Liver (tissue), 9 donors: ENCODE results near the gene ATP5F1D. TPM values are rescaled to one million over a fixed set of nuclear protein-coding genes. Genes with fewer than 3 reads are reported as not detected.

Source experiments
- DNase-seq: peaks from one replicate; pipeline ENCODE4 v3.0.0-alpha.2; 2017; ENCODE audit warnings: low spot score
- H3K27ac ChIP-seq, 2 donors: one replicate each; pipeline ENCODE4 v1.7.0; 2013; ENCODE audit warnings: inconsistent platforms in 2 of 2, low read length in 2 of 2, control low read depth in 1 of 2, low read depth in 1 of 2, mild to moderate bottlenecking in 1 of 2
- H3K27me3 ChIP-seq, 4 donors: one replicate each; pipeline versions ENCODE4 v1.6.1 to v1.7.0; 2013; ENCODE audit warnings: low read length in 3 of 4, inconsistent platforms in 1 of 4, mild to moderate bottlenecking in 1 of 4, moderate library complexity in 1 of 4; ENCODE audit not compliant: control insufficient read depth in 4 of 4, insufficient read depth in 4 of 4
- H3K36me3 ChIP-seq, 4 donors: one replicate each; pipeline versions ENCODE4 v1.6.1 to v1.7.0; 2013; ENCODE audit warnings: low read length in 3 of 4, mild to moderate bottlenecking in 3 of 4, low read depth in 1 of 4, moderate library complexity in 1 of 4; ENCODE audit not compliant: control insufficient read depth in 4 of 4, insufficient read depth in 3 of 4
- H3K4me1 ChIP-seq, 4 donors: one replicate each; pipeline versions ENCODE4 v1.6.1 to v1.7.0; 2013; ENCODE audit warnings: low read length in 3 of 4, mild to moderate bottlenecking in 3 of 4, moderate library complexity in 1 of 4; ENCODE audit not compliant: control insufficient read depth in 4 of 4, insufficient read depth in 4 of 4
- H3K4me3 ChIP-seq, 3 donors: one replicate each; pipeline versions ENCODE4 v1.6.1 to v1.7.0; 2013; ENCODE audit warnings: low read length in 3 of 3, control low read depth in 1 of 3, low read depth in 1 of 3, mild to moderate bottlenecking in 1 of 3
- H3K9ac ChIP-seq, 2 donors: one replicate each; pipeline ENCODE4 v1.7.0; 2013; ENCODE audit warnings: low read length in 2 of 2, mild to moderate bottlenecking in 2 of 2, moderate library complexity in 2 of 2, control low read depth in 1 of 2, low read depth in 1 of 2
- H3K9me3 ChIP-seq, 4 donors: one replicate each; pipeline versions ENCODE4 v1.6.1 to v1.7.0; 2013; ENCODE audit warnings: low read length in 3 of 4; ENCODE audit not compliant: control insufficient read depth in 4 of 4
- EGR1 ChIP-seq, 2 donors: IDR thresholded peaks; 2 replicates each; pipeline ENCODE4 v1.6.1; 2016 to 2018; ENCODE audit warnings: antibody characterized with exemption in 2 of 2, low read depth in 2 of 2
- FOXA1 ChIP-seq: IDR thresholded peaks from 2 replicates; pipeline ENCODE4 v1.6.1; 2016; ENCODE audit warnings: antibody characterized with exemption
- FOXA2 ChIP-seq: IDR thresholded peaks from 2 replicates; pipeline ENCODE4 v1.6.1; 2016; ENCODE audit warnings: antibody characterized with exemption
- GABPA ChIP-seq, 2 donors: IDR thresholded peaks in 1 of 2; conservative IDR thresholded peaks in 1 of 2; 2 replicates each; pipeline ENCODE4 v1.6.1; 2016; ENCODE audit warnings: antibody characterized with exemption in 2 of 2, mild to moderate bottlenecking in 1 of 2, moderate library complexity in 1 of 2
- HNF4A ChIP-seq, 2 donors: conservative IDR thresholded peaks; 2 replicates each; pipeline ENCODE4 v1.6.1; 2016; ENCODE audit warnings: antibody characterized with exemption in 2 of 2, mild to moderate bottlenecking in 2 of 2
- HNF4G ChIP-seq: IDR thresholded peaks from 2 replicates; pipeline ENCODE4 v1.6.1; 2016; ENCODE audit warnings: antibody characterized with exemption
- JUND ChIP-seq, 2 donors: IDR thresholded peaks; 2 replicates each; pipeline ENCODE4 v1.6.1; 2016; ENCODE audit warnings: antibody characterized with exemption in 2 of 2
- NR2F2 ChIP-seq: IDR thresholded peaks from 2 replicates; pipeline ENCODE4 v1.6.1; 2016; ENCODE audit warnings: antibody characterized with exemption
- RAD21 ChIP-seq, 2 donors: IDR thresholded peaks; 2 replicates each; pipeline ENCODE4 v1.6.1; 2016; ENCODE audit warnings: antibody characterized with exemption in 2 of 2, mild to moderate bottlenecking in 2 of 2
- RXRA ChIP-seq, 2 donors: IDR thresholded peaks; 2 replicates each; pipeline ENCODE4 v1.6.1; 2017 to 2018; ENCODE audit warnings: antibody characterized with exemption in 2 of 2, mild to moderate bottlenecking in 1 of 2
- SP1 ChIP-seq: IDR thresholded peaks from 2 replicates; pipeline ENCODE4 v1.6.1; 2018; ENCODE audit warnings: antibody characterized with exemption, mild to moderate bottlenecking
- TAF1 ChIP-seq: conservative IDR thresholded peaks from 2 replicates; pipeline ENCODE4 v1.6.1; 2016; ENCODE audit warnings: antibody characterized with exemption, mild to moderate bottlenecking
- YY1 ChIP-seq: IDR thresholded peaks from 2 replicates; pipeline ENCODE4 v1.6.1; 2016; ENCODE audit warnings: antibody characterized with exemption, mild to moderate bottlenecking
- WGBS: extraction: QIAGEN DNeasy Blood & Tissue Kit; methylation state at CpG from one replicate; pipeline ENCODE4 v1.1.7; 2013; 5-methylcytosine and 5-hydroxymethylcytosine counted together
- polyA plus RNA-seq, 2 donors: library from polyadenylated mRNA; stranded (reverse) in 1 of 2; unstranded in 1 of 2; fragments of 200-250 nt in 1 of 2; fragments of >200 nt in 1 of 2; fragmentation: Nextera tagmentation in 1 of 2; extraction: Ambion mirVana in 1 of 2; gene quantifications; one replicate each; pipeline versions ENCODE4 v1.2.1 to v1.2.3, GENCODE V29; 2013 to 2015
- total RNA-seq, 2 donors: library from RNA; depleted of rRNA; stranded (reverse); fragments of >200 nt; gene quantifications; one replicate each; pipeline ENCODE4 v1.2.3, GENCODE V29; 2014
- TF ChIP-seq, protein P1 (sequence below): IDR thresholded peaks from 2 replicates; pipeline ENCODE4 v1.6.1; 2016; ENCODE audit warnings: antibody characterized with exemption
- TF ChIP-seq, protein P2 (sequence below): IDR thresholded peaks from 2 replicates; pipeline ENCODE4 v1.6.1; 2016; ENCODE audit warnings: antibody characterized with exemption, mild to moderate bottlenecking
- TF ChIP-seq, protein P3 (sequence below): IDR thresholded peaks from 2 replicates; pipeline ENCODE4 v1.6.1; 2016; ENCODE audit warnings: antibody characterized with exemption
- TF ChIP-seq, protein P4 (sequence below): IDR thresholded peaks from 2 replicates; pipeline ENCODE4 v1.6.1; 2016; ENCODE audit warnings: antibody characterized with exemption
- TF ChIP-seq, protein P5 (sequence below): fragments of 150-350 bp; IDR thresholded peaks from 2 replicates; pipeline ENCODE4 v1.5.1; 2017; ENCODE audit warnings: improper control_type of control experiment, low read depth, low read length; ENCODE audit not compliant: missing input control
- donor health status: healthy.
- donor health status: healthy.
- donor health status: healthy.
- donor health status: healthy.
- donor health status: healthy.

The ATP5F1D gene
- total and polyA plus RNA-seq, 4 donors = 20.2 to 315 (median 145) TPM

DNA sequence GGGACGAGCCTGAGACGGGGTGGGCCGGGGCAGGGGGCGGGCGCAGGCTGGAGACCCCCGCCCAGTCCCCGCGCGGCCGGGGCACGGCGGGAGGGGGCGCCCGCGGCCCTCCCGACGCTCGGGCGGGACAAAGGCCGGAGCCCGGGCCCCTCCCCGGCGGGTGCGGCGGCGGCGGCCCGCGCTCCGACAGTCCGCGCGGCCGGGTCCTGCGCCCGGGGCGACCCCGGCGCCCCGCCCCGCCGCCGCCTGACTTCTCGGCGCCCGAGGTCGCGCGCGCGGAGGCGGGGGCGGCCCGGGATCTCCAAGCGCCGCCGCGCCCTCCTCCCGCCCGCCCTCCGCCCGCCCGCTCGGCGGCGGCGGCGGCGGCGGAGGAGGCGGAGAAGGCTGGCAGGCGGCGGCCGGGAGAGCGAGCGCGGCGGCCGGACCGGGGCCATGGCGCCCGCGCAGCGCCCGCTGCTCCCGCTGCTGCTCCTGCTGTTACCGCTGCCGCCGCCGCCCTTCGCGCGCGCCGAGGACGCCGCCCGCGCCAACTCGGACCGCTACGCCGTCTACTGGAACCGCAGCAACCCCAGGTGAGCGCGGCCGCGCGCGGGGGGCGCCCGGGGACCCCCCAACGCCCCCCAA lies 44.3 kb downstream of the ATP5F1D start, which contains the start of gene EFNA2:
Gene EFNA2 (plus strand): TSS at position 137 of the 624 bp plus-strand sequence. CDS start 296 bp downstream, at position 433.
- H3K4me3 ChIP-seq = peak within 1 kb of the TSS in 2 of 3 donors; percentile 2 to 73
- TF ChIP-seq SP1 (no peak), NR2F2 (no peak), FOXA2 (no peak), JUND (IDR thresholded peaks at IDR 0.05) (no peak), GABPA (IDR thresholded peaks at IDR 0.05 in 1 of 2, conservative IDR thresholded peaks at IDR 0.05 in 1 of 2) (no peak), YY1 (no peak), RXRA (IDR thresholded peaks at IDR 0.05) (no peak), TAF1 (no peak), FOXA1 (no peak), RAD21 (IDR thresholded peaks at IDR 0.05) (no peak)
- TF ChIP-seq, protein P1, sequence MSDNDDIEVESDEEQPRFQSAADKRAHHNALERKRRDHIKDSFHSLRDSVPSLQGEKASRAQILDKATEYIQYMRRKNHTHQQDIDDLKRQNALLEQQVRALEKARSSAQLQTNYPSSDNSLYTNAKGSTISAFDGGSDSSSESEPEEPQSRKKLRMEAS = no peak
- TF ChIP-seq, protein P2, sequence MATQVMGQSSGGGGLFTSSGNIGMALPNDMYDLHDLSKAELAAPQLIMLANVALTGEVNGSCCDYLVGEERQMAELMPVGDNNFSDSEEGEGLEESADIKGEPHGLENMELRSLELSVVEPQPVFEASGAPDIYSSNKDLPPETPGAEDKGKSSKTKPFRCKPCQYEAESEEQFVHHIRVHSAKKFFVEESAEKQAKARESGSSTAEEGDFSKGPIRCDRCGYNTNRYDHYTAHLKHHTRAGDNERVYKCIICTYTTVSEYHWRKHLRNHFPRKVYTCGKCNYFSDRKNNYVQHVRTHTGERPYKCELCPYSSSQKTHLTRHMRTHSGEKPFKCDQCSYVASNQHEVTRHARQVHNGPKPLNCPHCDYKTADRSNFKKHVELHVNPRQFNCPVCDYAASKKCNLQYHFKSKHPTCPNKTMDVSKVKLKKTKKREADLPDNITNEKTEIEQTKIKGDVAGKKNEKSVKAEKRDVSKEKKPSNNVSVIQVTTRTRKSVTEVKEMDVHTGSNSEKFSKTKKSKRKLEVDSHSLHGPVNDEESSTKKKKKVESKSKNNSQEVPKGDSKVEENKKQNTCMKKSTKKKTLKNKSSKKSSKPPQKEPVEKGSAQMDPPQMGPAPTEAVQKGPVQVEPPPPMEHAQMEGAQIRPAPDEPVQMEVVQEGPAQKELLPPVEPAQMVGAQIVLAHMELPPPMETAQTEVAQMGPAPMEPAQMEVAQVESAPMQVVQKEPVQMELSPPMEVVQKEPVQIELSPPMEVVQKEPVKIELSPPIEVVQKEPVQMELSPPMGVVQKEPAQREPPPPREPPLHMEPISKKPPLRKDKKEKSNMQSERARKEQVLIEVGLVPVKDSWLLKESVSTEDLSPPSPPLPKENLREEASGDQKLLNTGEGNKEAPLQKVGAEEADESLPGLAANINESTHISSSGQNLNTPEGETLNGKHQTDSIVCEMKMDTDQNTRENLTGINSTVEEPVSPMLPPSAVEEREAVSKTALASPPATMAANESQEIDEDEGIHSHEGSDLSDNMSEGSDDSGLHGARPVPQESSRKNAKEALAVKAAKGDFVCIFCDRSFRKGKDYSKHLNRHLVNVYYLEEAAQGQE = no peak
- TF ChIP-seq, protein P3, sequence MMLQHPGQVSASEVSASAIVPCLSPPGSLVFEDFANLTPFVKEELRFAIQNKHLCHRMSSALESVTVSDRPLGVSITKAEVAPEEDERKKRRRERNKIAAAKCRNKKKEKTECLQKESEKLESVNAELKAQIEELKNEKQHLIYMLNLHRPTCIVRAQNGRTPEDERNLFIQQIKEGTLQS = no peak
- TF ChIP-seq, protein P4, sequence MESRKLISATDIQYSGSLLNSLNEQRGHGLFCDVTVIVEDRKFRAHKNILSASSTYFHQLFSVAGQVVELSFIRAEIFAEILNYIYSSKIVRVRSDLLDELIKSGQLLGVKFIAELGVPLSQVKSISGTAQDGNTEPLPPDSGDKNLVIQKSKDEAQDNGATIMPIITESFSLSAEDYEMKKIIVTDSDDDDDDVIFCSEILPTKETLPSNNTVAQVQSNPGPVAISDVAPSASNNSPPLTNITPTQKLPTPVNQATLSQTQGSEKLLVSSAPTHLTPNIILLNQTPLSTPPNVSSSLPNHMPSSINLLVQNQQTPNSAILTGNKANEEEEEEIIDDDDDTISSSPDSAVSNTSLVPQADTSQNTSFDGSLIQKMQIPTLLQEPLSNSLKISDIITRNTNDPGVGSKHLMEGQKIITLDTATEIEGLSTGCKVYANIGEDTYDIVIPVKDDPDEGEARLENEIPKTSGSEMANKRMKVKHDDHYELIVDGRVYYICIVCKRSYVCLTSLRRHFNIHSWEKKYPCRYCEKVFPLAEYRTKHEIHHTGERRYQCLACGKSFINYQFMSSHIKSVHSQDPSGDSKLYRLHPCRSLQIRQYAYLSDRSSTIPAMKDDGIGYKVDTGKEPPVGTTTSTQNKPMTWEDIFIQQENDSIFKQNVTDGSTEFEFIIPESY = no peak
- no peaks in the 10 kb centered on the region for H3K36me3 ChIP-seq
- peak within 1 kb of the TSS; percentile 82 to 90 for H3K27ac ChIP-seq
- no peaks in the 10 kb centered on the region for H3K9me3 ChIP-seq
- H3K4me1 ChIP-seq = peaks cover 15 to 55% (median 34%) of the 10 kb centered on the region in 4 donors
- no peak for DNase-seq
- WGBS = under 1% methylated on average over 113 of the region's 113 CpGs
- peak within 1 kb of the TSS in 1 of 2 donors; percentile 37 for H3K9ac ChIP-seq
- H3K27me3 ChIP-seq = no peaks in the 10 kb centered on the region

DNA sequence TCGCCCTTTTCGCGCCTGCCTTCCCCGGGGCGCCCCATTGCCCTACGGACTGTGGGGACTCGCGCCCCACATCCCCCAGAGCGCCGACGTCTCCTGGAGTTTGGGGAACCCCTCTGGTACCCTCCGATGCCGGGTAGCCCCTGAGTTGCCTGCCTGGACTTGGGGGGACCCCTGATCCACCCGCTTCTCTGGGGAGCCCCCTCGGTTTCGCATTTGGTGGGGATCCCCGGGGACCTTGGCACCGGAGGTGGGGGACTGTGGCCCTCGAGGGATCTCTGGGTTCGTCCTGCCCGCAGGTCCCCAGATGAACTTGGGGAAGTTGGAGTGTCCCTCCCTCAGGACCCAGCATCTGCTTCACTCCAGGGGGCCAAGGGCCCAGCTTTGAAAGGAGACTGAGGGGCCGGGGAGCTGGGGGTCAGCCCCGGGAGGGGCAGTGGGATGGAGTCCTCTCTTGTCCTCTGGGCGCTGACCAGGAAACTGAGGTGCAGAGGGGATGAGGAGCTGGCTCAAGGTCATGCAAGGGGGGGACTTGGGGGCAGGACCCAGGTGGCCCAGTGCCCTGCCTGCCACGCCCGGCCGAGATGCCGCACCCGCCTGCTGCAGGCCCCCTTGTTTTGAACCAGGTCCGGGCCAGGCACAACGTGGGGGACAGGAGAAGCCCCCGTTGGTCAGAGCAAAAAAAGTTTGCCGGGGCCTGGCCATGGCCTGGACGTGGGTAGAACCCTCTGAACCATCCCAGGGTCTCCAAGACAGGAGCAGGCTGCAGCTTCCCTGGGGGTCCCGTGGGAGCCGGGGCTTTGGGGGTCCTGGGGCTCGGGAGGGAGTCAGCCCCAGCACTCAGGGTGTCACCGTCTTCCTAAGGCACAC lies 45.2 kb downstream of the ATP5F1D start:
- no peak for TF ChIP-seq RXRA (IDR thresholded peaks at IDR 0.05)
- no peak for TF ChIP-seq EGR1 (IDR thresholded peaks at IDR 0.05; ENCODE audit: low read depth in 2 of 2)
- no peak for TF ChIP-seq TAF1
- TF ChIP-seq HNF4G = no peak
- no peak for TF ChIP-seq JUND (IDR thresholded peaks at IDR 0.05)
- TF ChIP-seq, protein P4 = no peak
- no peak for TF ChIP-seq HNF4A (conservative IDR thresholded peaks at IDR 0.05)
- TF ChIP-seq, protein P1 = no peak
- no peak for TF ChIP-seq NR2F2
- TF ChIP-seq, protein P5, sequence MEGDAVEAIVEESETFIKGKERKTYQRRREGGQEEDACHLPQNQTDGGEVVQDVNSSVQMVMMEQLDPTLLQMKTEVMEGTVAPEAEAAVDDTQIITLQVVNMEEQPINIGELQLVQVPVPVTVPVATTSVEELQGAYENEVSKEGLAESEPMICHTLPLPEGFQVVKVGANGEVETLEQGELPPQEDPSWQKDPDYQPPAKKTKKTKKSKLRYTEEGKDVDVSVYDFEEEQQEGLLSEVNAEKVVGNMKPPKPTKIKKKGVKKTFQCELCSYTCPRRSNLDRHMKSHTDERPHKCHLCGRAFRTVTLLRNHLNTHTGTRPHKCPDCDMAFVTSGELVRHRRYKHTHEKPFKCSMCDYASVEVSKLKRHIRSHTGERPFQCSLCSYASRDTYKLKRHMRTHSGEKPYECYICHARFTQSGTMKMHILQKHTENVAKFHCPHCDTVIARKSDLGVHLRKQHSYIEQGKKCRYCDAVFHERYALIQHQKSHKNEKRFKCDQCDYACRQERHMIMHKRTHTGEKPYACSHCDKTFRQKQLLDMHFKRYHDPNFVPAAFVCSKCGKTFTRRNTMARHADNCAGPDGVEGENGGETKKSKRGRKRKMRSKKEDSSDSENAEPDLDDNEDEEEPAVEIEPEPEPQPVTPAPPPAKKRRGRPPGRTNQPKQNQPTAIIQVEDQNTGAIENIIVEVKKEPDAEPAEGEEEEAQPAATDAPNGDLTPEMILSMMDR = no peak
- no peak for TF ChIP-seq SP1
- H3K4me3 ChIP-seq = peak overlapping the region in 2 of 3 donors; percentile 2 to 73
- peaks cover 20 to 64% (median 42%) of the 10 kb centered on the region in 4 donors for H3K4me1 ChIP-seq
- DNase-seq = no peak
- 55% methylated on average over 38 of the region's 38 CpGs for WGBS
- H3K9ac ChIP-seq = no peak overlapping the region
- no peaks in the 10 kb centered on the region for H3K9me3 ChIP-seq
- H3K27ac ChIP-seq = no peak overlapping the region
- H3K27me3 ChIP-seq = no peaks in the 10 kb centered on the region
- no peaks in the 10 kb centered on the region for H3K36me3 ChIP-seq
